H1 (cell line): ENCODE data around the gene CFAP61. TPM values are rescaled to one million over a fixed set of nuclear protein-coding genes. Genes with fewer than 3 reads are reported as not detected.

Experiments
- ATF2 ChIP-seq: IDR thresholded peaks from 2 replicates; pipeline ENCODE4 v1.6.1; 2012; ENCODE audit warnings: low read length, inconsistent platforms
- FOSL1 ChIP-seq: IDR thresholded peaks from 2 replicates; pipeline ENCODE4 v1.6.1; 2011; ENCODE audit warnings: mild to moderate bottlenecking, low read depth, low read length, moderate library complexity; ENCODE audit not compliant: insufficient read depth
- POU5F1 ChIP-seq: IDR thresholded peaks from 2 replicates; pipeline ENCODE4 v1.6.1; 2011; ENCODE audit warnings: low read depth, mild to moderate bottlenecking, low read length, moderate library complexity
- TAF1 ChIP-seq: IDR thresholded peaks from 2 replicates; pipeline ENCODE4 v1.6.1; 2011; ENCODE audit warnings: mild to moderate bottlenecking, low read depth, low read length
- polyA plus RNA-seq, 7 experiments: library from polyadenylated mRNA; depleted of rRNA in 3 of 7; stranded (reverse) in 5 of 7; unstranded in 2 of 7; fragments of >200 nt in 5 of 7; fragments of 200-250 nt in 2 of 7; gene quantifications; 1 replicate in 5 of 7; 2 replicates in 1 of 7; 4 replicates in 1 of 7; pipeline versions ENCODE4 v1.2.1 to v1.2.3, GENCODE V29; 2011 to 2013; ENCODE audit warnings: missing spikeins in 2 of 7, mixed read lengths in 2 of 7
- total RNA-seq: library from RNA; stranded (reverse); fragmentation: NEBNext Ultra II Directional; extraction: Animal tissue kit (Norgen Biotek cat#: 25700); gene quantifications from 2 replicates; pipeline ENCODE4 v1.2.1, GENCODE V29; 2021

Gene CFAP61
- total and polyA plus RNA-seq, 2 of the 8 experiments (the other 6 are each of a cell fraction or from before 2014, with no cell fraction given), result 0.29 to 0.61 TPM

GRCh38 chr20:20317195-20317594 is 264.9 kb downstream of the CFAP61 start (continued):
- no peak for TF ChIP-seq POU5F1
- no peak for TF ChIP-seq TAF1
- TF ChIP-seq FOSL1, result no peak
- no peak for TF ChIP-seq ATF2
- TF ChIP-seq, all 59 proteins: peak for 0
